Measurements from ENCODE around the gene DCUN1D2.

Gene DCUN1D2

GRCh38 chr13:113488283-113488682 is 2.2 kb downstream of the DCUN1D2 start:
- Histone ChIP-seq H3K9me3 (ENCODE audit: control insufficient read depth, insufficient read depth, low read depth, low read length) (no peaks in the 10 kb centered on the region), H3K27ac (ENCODE audit: low read depth, low read length) (no peak overlapping the region), H3K4me1 (ENCODE audit: control insufficient read depth, insufficient read depth, low read length) (peaks cover 27% of the 10 kb centered on the region), H3K4me3 (ENCODE audit: low read depth, low read length) (no peak overlapping the region), H3K36me3 (ENCODE audit: control insufficient read depth, insufficient read depth, low read length) (peaks cover 4% of the 10 kb centered on the region; the same call in 1 of the 2 replicates), H3K27me3 (ENCODE audit: control insufficient read depth, insufficient read depth, low read length) (no peaks in the 10 kb centered on the region), H3K9ac (ENCODE audit: low read length) (no peak overlapping the region)

- H3K4me3 ChIP-seq (ENCODE audit: low read depth, low read length): no peak overlapping the region
Measured at GRCh38 chr13:113486698-113487097, 3.8 kb downstream of the DCUN1D2 start.

GRCh38 chr13:113485545-113485944 is 5.0 kb downstream of the DCUN1D2 start:
- H3K4me3 ChIP-seq (ENCODE audit: low read depth, low read length): no peak overlapping the region
- no peaks in the 10 kb centered on the region for H3K9me3 ChIP-seq (ENCODE audit: control insufficient read depth, insufficient read depth, low read depth, low read length)
- no peak overlapping the region for H3K9ac ChIP-seq (ENCODE audit: low read length)
- H3K4me1 ChIP-seq (ENCODE audit: control insufficient read depth, insufficient read depth, low read length): peaks cover 17% of the 10 kb centered on the region
- no peaks in the 10 kb centered on the region for H3K27me3 ChIP-seq (ENCODE audit: control insufficient read depth, insufficient read depth, low read length)
- no peak overlapping the region for H3K27ac ChIP-seq (ENCODE audit: low read depth, low read length)
- peaks cover 7% of the 10 kb centered on the region for H3K36me3 ChIP-seq (ENCODE audit: control insufficient read depth, insufficient read depth, low read length)

More at GRCh38 chr13:113486698-113487097, 3.8 kb downstream of the DCUN1D2 start:
- peaks cover 17% of the 10 kb centered on the region for H3K4me1 ChIP-seq (ENCODE audit: control insufficient read depth, insufficient read depth, low read length)
- H3K9me3 ChIP-seq (ENCODE audit: control insufficient read depth, insufficient read depth, low read depth, low read length): no peaks in the 10 kb centered on the region
- H3K9ac ChIP-seq (ENCODE audit: low read length): no peak overlapping the region
- no peak overlapping the region for H3K27ac ChIP-seq (ENCODE audit: low read depth, low read length)
- H3K27me3 ChIP-seq (ENCODE audit: control insufficient read depth, insufficient read depth, low read length): no peaks in the 10 kb centered on the region
- peaks cover 4% of the 10 kb centered on the region; the same call in 1 of the 2 replicates for H3K36me3 ChIP-seq (ENCODE audit: control insufficient read depth, insufficient read depth, low read length)

- Histone ChIP-seq H3K36me3 (ENCODE audit: control insufficient read depth, insufficient read depth, low read length) (peaks cover 23% of the 10 kb centered on the region), H3K27me3 (ENCODE audit: control insufficient read depth, insufficient read depth, low read length) (no peaks in the 10 kb centered on the region), H3K27ac (ENCODE audit: low read depth, low read length) (no peak overlapping the region), H3K9me3 (ENCODE audit: control insufficient read depth, insufficient read depth, low read depth, low read length) (no peaks in the 10 kb centered on the region), H3K4me1 (ENCODE audit: control insufficient read depth, insufficient read depth, low read length) (peaks cover 12% of the 10 kb centered on the region; the same call in 1 of the 2 replicates), H3K9ac (ENCODE audit: low read length) (no peak overlapping the region), H3K4me3 (ENCODE audit: low read depth, low read length) (no peak overlapping the region; the same call in 1 of the 2 replicates)
Measured at GRCh38 chr13:113483504-113484293, 6.8 kb downstream of the DCUN1D2 start.

GRCh38 chr13:113483081-113483480 is 7.4 kb downstream of the DCUN1D2 start:
- Histone ChIP-seq H3K36me3 (ENCODE audit: control insufficient read depth, insufficient read depth, low read length) (peaks cover 29% of the 10 kb centered on the region), H3K4me3 (ENCODE audit: low read depth, low read length) (no peak overlapping the region), H3K9ac (ENCODE audit: low read length) (no peak overlapping the region), H3K27me3 (ENCODE audit: control insufficient read depth, insufficient read depth, low read length) (no peaks in the 10 kb centered on the region), H3K9me3 (ENCODE audit: control insufficient read depth, insufficient read depth, low read depth, low read length) (no peaks in the 10 kb centered on the region), H3K27ac (ENCODE audit: low read depth, low read length) (no peak overlapping the region), H3K4me1 (ENCODE audit: control insufficient read depth, insufficient read depth, low read length) (0 out of 2 replicates have a peak, but pooled peaks cover 9% of the 10 kb centered on the region)

GRCh38 chr13:113479179-113479578 is 11.3 kb downstream of the DCUN1D2 start:
- H3K36me3 ChIP-seq (ENCODE audit: control insufficient read depth, insufficient read depth, low read length): peaks cover 61% of the 10 kb centered on the region
- H3K27ac ChIP-seq (ENCODE audit: low read depth, low read length): no peak overlapping the region
- H3K27me3 ChIP-seq (ENCODE audit: control insufficient read depth, insufficient read depth, low read length): no peaks in the 10 kb centered on the region
- H3K9me3 ChIP-seq (ENCODE audit: control insufficient read depth, insufficient read depth, low read depth, low read length): no peaks in the 10 kb centered on the region
- H3K9ac ChIP-seq (ENCODE audit: low read length): no peak overlapping the region
- H3K4me3 ChIP-seq (ENCODE audit: low read depth, low read length): no peak overlapping the region
- H3K4me1 ChIP-seq (ENCODE audit: control insufficient read depth, insufficient read depth, low read length): 0 out of 2 replicates have a peak, but pooled peaks cover 5% of the 10 kb centered on the region

- no peaks in the 10 kb centered on the region for H3K4me1 ChIP-seq (ENCODE audit: control insufficient read depth, insufficient read depth, low read length)
- no peaks in the 10 kb centered on the region for H3K27me3 ChIP-seq (ENCODE audit: control insufficient read depth, insufficient read depth, low read length)
- H3K9me3 ChIP-seq (ENCODE audit: control insufficient read depth, insufficient read depth, low read depth, low read length): no peaks in the 10 kb centered on the region
- peaks cover 73% of the 10 kb centered on the region for H3K36me3 ChIP-seq (ENCODE audit: control insufficient read depth, insufficient read depth, low read length)
- no peak overlapping the region for H3K9ac ChIP-seq (ENCODE audit: low read length)
- no peak overlapping the region for H3K4me3 ChIP-seq (ENCODE audit: low read depth, low read length)
- H3K27ac ChIP-seq (ENCODE audit: low read depth, low read length): no peak overlapping the region
Measured at GRCh38 chr13:113477724-113478123, 12.8 kb downstream of the DCUN1D2 start.

- Histone ChIP-seq H3K4me3 (ENCODE audit: low read depth, low read length) (no peak overlapping the region), H3K4me1 (ENCODE audit: control insufficient read depth, insufficient read depth, low read length) (peaks cover 4% of the 10 kb centered on the region; the same call in 1 of the 2 replicates), H3K36me3 (ENCODE audit: control insufficient read depth, insufficient read depth, low read length) (peaks cover 79% of the 10 kb centered on the region), H3K27me3 (ENCODE audit: control insufficient read depth, insufficient read depth, low read length) (no peaks in the 10 kb centered on the region), H3K9me3 (ENCODE audit: control insufficient read depth, insufficient read depth, low read depth, low read length) (no peaks in the 10 kb centered on the region), H3K27ac (ENCODE audit: low read depth, low read length) (no peak overlapping the region), H3K9ac (ENCODE audit: low read length) (no peak overlapping the region)
Measured at GRCh38 chr13:113476811-113477210, 13.7 kb downstream of the DCUN1D2 start.

- Histone ChIP-seq H3K4me3 (ENCODE audit: low read depth, low read length) (no peak overlapping the region), H3K27ac (ENCODE audit: low read depth, low read length) (no peak overlapping the region), H3K9ac (ENCODE audit: low read length) (no peak overlapping the region), H3K27me3 (ENCODE audit: control insufficient read depth, insufficient read depth, low read length) (no peaks in the 10 kb centered on the region), H3K36me3 (ENCODE audit: control insufficient read depth, insufficient read depth, low read length) (peaks cover 86% of the 10 kb centered on the region), H3K4me1 (ENCODE audit: control insufficient read depth, insufficient read depth, low read length) (peaks cover 4% of the 10 kb centered on the region; the same call in 1 of the 2 replicates), H3K9me3 (ENCODE audit: control insufficient read depth, insufficient read depth, low read depth, low read length) (no peaks in the 10 kb centered on the region)
Measured at GRCh38 chr13:113475911-113476310, 14.6 kb downstream of the DCUN1D2 start.

GRCh38 chr13:113475280-113475679 is 15.2 kb downstream of the DCUN1D2 start:
- Histone ChIP-seq H3K4me3 (ENCODE audit: low read depth, low read length) (no peak overlapping the region), H3K4me1 (ENCODE audit: control insufficient read depth, insufficient read depth, low read length) (peaks cover 4% of the 10 kb centered on the region; the same call in 1 of the 2 replicates), H3K9ac (ENCODE audit: low read length) (no peak overlapping the region), H3K27ac (ENCODE audit: low read depth, low read length) (no peak overlapping the region), H3K9me3 (ENCODE audit: control insufficient read depth, insufficient read depth, low read depth, low read length) (no peaks in the 10 kb centered on the region), H3K27me3 (ENCODE audit: control insufficient read depth, insufficient read depth, low read length) (no peaks in the 10 kb centered on the region), H3K36me3 (ENCODE audit: control insufficient read depth, insufficient read depth, low read length) (peaks cover 80% of the 10 kb centered on the region)

- Histone ChIP-seq H3K4me3 (ENCODE audit: low read depth, low read length) (no peak overlapping the region), H3K27ac (ENCODE audit: low read depth, low read length) (no peak overlapping the region), H3K9me3 (ENCODE audit: control insufficient read depth, insufficient read depth, low read depth, low read length) (no peaks in the 10 kb centered on the region), H3K27me3 (ENCODE audit: control insufficient read depth, insufficient read depth, low read length) (no peaks in the 10 kb centered on the region), H3K9ac (ENCODE audit: low read length) (no peak overlapping the region), H3K36me3 (ENCODE audit: control insufficient read depth, insufficient read depth, low read length) (peaks cover 75% of the 10 kb centered on the region), H3K4me1 (ENCODE audit: control insufficient read depth, insufficient read depth, low read length) (peaks cover 7% of the 10 kb centered on the region)
Measured at GRCh38 chr13:113474179-113474578, 16.3 kb downstream of the DCUN1D2 start.

All from HUES6 (cell line).